Neural progenitor cell (in vitro differentiated cells): Measurements from ENCODE around the gene DNAH10.

ENCODE experiments used
- CTCF ChIP-seq: fragments of 200-600 bp; sonication (generic); IDR thresholded peaks from 2 replicates; pipeline ENCODE4 v1.5.1; 2017; ENCODE audit warnings: antibody characterized with exemption, mild to moderate bottlenecking
- EZH2 ChIP-seq: fragments of 200-600 bp; sonication (generic); IDR thresholded peaks from 2 replicates; pipeline ENCODE4 v1.6.1; 2017; ENCODE audit warnings: antibody characterized with exemption, mild to moderate bottlenecking, moderate library complexity

GRCh38 chr12:123934829-123935228, 172.7 kb downstream of the DNAH10 start:
- TF ChIP-seq CTCF (no peak), EZH2 (no peak)
